K562 (cell line): ENCODE data around the gene ITGB3BP. TPM values are rescaled to one million over a fixed set of nuclear protein-coding genes. Genes with fewer than 3 reads are reported as not detected.

Source experiments
- BRF1 ChIP-seq: IDR thresholded peaks from 3 replicates; pipeline ENCODE4 v1.6.1; 2011; ENCODE audit warnings: borderline replicate concordance, mild to moderate bottlenecking; ENCODE audit not compliant: insufficient read length; ENCODE audit errors: extremely low read depth
- DDX20 ChIP-seq: fragments of 450-650 bp; IDR thresholded peaks from 2 replicates; pipeline ENCODE4 v1.6.1; 2016; ENCODE audit warnings: missing genetic modification characterization, low read depth, mild to moderate bottlenecking, missing compliant biosample characterization, moderate library complexity
- E2F1 ChIP-seq: sonication (generic); formaldehyde crosslinking; IDR thresholded peaks from 2 replicates; pipeline ENCODE4 v1.8.1; 2023; ENCODE audit warnings: mild to moderate bottlenecking, missing genetic modification reagents, moderate library complexity
- EGR1 ChIP-seq: fragments of 450-650 bp; conservative IDR thresholded peaks from 2 replicates; pipeline ENCODE4 v1.6.1; 2017; ENCODE audit warnings: mild to moderate bottlenecking
- ETS1 ChIP-seq: conservative IDR thresholded peaks from 2 replicates; pipeline ENCODE4 v1.6.1; 2011; ENCODE audit warnings: low read depth, mild to moderate bottlenecking, low read length; ENCODE audit not compliant: control insufficient read depth
- GATAD2B ChIP-seq: fragments of 450-650 bp; IDR thresholded peaks from 2 replicates; pipeline ENCODE4 v1.6.1; 2017; ENCODE audit warnings: mild to moderate bottlenecking, borderline replicate concordance
- HDAC3 ChIP-seq: fragments of 450-650 bp; IDR thresholded peaks from 2 replicates; pipeline ENCODE4 v1.6.1; 2018; ENCODE audit warnings: borderline replicate concordance, mild to moderate bottlenecking, moderate library complexity; ENCODE audit not compliant: partially characterized antibody
- HMG20A ChIP-seq: fragments of 450-650 bp; formaldehyde crosslinking; conservative IDR thresholded peaks from 2 replicates; pipeline ENCODE4 v1.4.0; 2020; ENCODE audit warnings: mild to moderate bottlenecking, mixed read lengths
- KAT7 ChIP-seq: sonication (generic); formaldehyde crosslinking; IDR thresholded peaks from 2 replicates; pipeline ENCODE4 v1.8.0; 2022; ENCODE audit warnings: missing genetic modification reagents, mild to moderate bottlenecking, borderline replicate concordance
- MXD1 ChIP-seq: fragments of 250-450 bp; sonication (Bioruptor Pico); IDR thresholded peaks from 2 replicates; pipeline ENCODE4 v1.8.0; 2021; ENCODE audit warnings: borderline replicate concordance, mild to moderate bottlenecking, moderate library complexity; ENCODE audit not compliant: poor library complexity, severe bottlenecking
- NCOA4 ChIP-seq: fragments of 450-650 bp; IDR thresholded peaks from 2 replicates; pipeline ENCODE4 v1.6.1; 2018; ENCODE audit warnings: mild to moderate bottlenecking; ENCODE audit not compliant: partially characterized antibody
- PBX2 ChIP-seq, 2 experiments: IDR thresholded peaks in 1 of 2; conservative IDR thresholded peaks in 1 of 2; 2 replicates each; pipeline ENCODE4 v1.6.1; 2016; ENCODE audit warnings: low read depth in 2 of 2, mild to moderate bottlenecking in 1 of 2, missing compliant biosample characterization in 1 of 2, missing genetic modification characterization in 1 of 2, moderate library complexity in 1 of 2
- RUNX1 ChIP-seq: sonication (generic); IDR thresholded peaks from 2 replicates; pipeline ENCODE4 v1.6.1; 2016; ENCODE audit warnings: antibody characterized with exemption, low read depth
- TSHZ1 ChIP-seq: fragments of 250-450 bp; sonication (Bioruptor Pico); IDR thresholded peaks from 2 replicates; pipeline ENCODE4 v1.4.0; 2020; ENCODE audit warnings: mild to moderate bottlenecking, moderate library complexity
- ZBTB17 ChIP-seq: fragments of 450-650 bp; formaldehyde crosslinking; IDR thresholded peaks from 2 replicates; pipeline ENCODE4 v1.4.0; 2020; ENCODE audit warnings: mild to moderate bottlenecking
- ZKSCAN3 ChIP-seq: fragments of 250-450 bp; sonication (Bioruptor Pico); IDR thresholded peaks from 2 replicates; pipeline ENCODE4 v1.4.0; 2020
- polyA plus RNA-seq, 8 experiments: library from polyadenylated mRNA; depleted of rRNA in 4 of 8; stranded (reverse) in 5 of 8; unstranded in 3 of 8; fragments of >200 nt; fragmentation: Nextera tagmentation in 2 of 8; fragmentation: Illumina TruSeq in 1 of 8; extraction: Ambion mirVana in 2 of 8; extraction: Trizol in 1 of 8; gene quantifications; 2 replicates each; pipeline versions ENCODE4 v1.2.1 to v1.2.3, GENCODE V29; 2011 to 2014; ENCODE audit warnings: inconsistent platforms in 1 of 8, missing spikeins in 1 of 8
- total RNA-seq, 7 experiments: library from RNA; depleted of rRNA in 6 of 7; stranded (reverse); fragments of >200 nt in 6 of 7; fragmentation: Illumina TruSeq in 2 of 7; extraction: Trizol in 2 of 7; gene quantifications; 2 replicates each; pipeline versions ENCODE4 v1.2.1 to v1.2.3, GENCODE V29; 2011 to 2021; ENCODE audit warnings: low replicate concordance in 1 of 7

The ITGB3BP gene
- total and polyA plus RNA-seq, 9 of the 15 experiments (the other 6 are each of a cell fraction or from before 2014, with no cell fraction given) = 62.8 to 151 (median 110) TPM

- TF ChIP-seq ETS1 (0 out of 2 replicates have a peak, but pooled peaks have one; percentile 63), DDX20 (tag) (no peak), BRF1 (no peak), HMG20A (CRISPR knock-in tag) (no peak), NCOA4 (no peak), GATAD2B (peak; percentile 60; the same call in 1 of the 2 replicates), PBX2 (CRISPR knock-in tag; IDR thresholded peaks at IDR 0.05; ENCODE audit: low read depth) (no peak), PBX2 (tag; conservative IDR thresholded peaks at IDR 0.05; ENCODE audit: low read depth) (0 out of 2 replicates have a peak, but pooled peaks have one; percentile 24), EGR1 (peak; percentile 95), KAT7 (CRISPR knock-in tag) (peak; percentile 78; the same call in 1 of the 2 replicates), MXD1 (CRISPR knock-in tag) (peak; percentile 43), HDAC3 (peak; percentile 69), E2F1 (CRISPR knock-in tag) (peak; percentile 99), ZBTB17 (peak; percentile 60; the same call in 1 of the 2 replicates), ZKSCAN3 (no peak), TSHZ1 (CRISPR knock-in tag) (no peak), RUNX1 (no peak)
Observed at GRCh38 chr1:63522891-63523728, at the start of gene ITGB3BP, which contains the start of gene EFCAB7 (continued).
